ENCODE data around the gene MCTP1.

The MCTP1 gene

GRCh38 chr5:95111141-95111540 lies 173.8 kb downstream of the MCTP1 start:
- H3K9me3 ChIP-seq (ENCODE audit: control insufficient read depth in 1 of 2, low read length in 2 of 2) = no peaks in the 10 kb centered on the region
- H3K27me3 ChIP-seq (ENCODE audit: low read depth, low read length) = no peaks in the 10 kb centered on the region
- H3K4me3 ChIP-seq (ENCODE audit: low read depth in 1 of 2, low read length in 2 of 2) = no peak overlapping the region
- no peaks in the 10 kb centered on the region for H3K36me3 ChIP-seq (ENCODE audit: control insufficient read depth in 1 of 2, insufficient read depth in 2 of 2, low read length in 2 of 2)
- no peaks in the 10 kb centered on the region for H3K4me1 ChIP-seq (ENCODE audit: control insufficient read depth in 1 of 2, insufficient read depth in 2 of 2, low read length in 2 of 2)
- H3K27ac ChIP-seq (ENCODE audit: low read length) = no peak overlapping the region

DNA sequence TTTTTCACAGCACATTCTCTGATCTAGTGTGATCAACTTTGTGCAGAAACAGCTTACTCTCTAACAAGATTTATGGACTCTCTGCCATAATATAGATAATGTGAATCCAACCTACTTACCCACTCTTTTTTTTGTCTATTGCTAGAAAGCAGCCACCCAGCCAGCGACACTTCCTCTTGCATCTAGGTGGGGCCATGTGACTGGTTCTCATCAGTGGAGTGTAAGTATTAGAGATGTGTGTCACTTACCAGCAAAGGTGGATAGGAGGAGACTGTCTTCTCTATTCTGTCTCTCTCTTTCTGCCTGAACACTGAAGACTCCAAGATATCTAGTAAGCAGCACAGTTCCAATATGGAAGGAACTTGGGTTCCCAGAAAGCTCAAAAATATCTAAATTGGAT lies 174.8 kb downstream of the MCTP1 start:
- Histone ChIP-seq H3K4me1 (ENCODE audit: control insufficient read depth in 1 of 2, insufficient read depth in 2 of 2, low read length in 2 of 2) (no peaks in the 10 kb centered on the region), H3K27me3 (ENCODE audit: low read depth, low read length) (no peaks in the 10 kb centered on the region), H3K4me3 (ENCODE audit: low read depth in 1 of 2, low read length in 2 of 2) (no peak overlapping the region), H3K9me3 (ENCODE audit: control insufficient read depth in 1 of 2, low read length in 2 of 2) (no peaks in the 10 kb centered on the region), H3K27ac (ENCODE audit: low read length) (no peak overlapping the region), H3K36me3 (ENCODE audit: control insufficient read depth in 1 of 2, insufficient read depth in 2 of 2, low read length in 2 of 2) (no peaks in the 10 kb centered on the region)

DNA sequence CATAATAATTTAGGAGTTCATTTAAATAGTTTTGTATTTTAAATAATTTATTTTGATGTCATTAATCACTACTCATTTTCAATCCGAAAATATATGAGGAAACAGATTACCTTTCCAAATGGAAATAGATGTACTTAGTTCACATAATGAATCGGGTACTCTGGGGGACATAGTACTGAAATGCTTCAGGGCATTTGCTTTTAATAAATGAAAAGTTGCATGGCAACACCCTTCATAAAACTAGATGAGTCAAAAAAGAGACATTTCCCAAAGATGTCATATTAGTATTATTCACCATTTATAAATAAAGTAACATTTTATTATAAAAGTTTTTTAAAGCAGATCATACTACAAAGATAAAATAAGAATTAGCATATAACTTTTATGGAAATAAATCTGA lies 177.8 kb downstream of the MCTP1 start:
- H3K4me1 ChIP-seq (ENCODE audit: control insufficient read depth in 1 of 2, insufficient read depth in 2 of 2, low read length in 2 of 2) = no peaks in the 10 kb centered on the region
- H3K36me3 ChIP-seq (ENCODE audit: control insufficient read depth in 1 of 2, insufficient read depth in 2 of 2, low read length in 2 of 2) = no peaks in the 10 kb centered on the region
- no peak overlapping the region for H3K27ac ChIP-seq (ENCODE audit: low read length)
- no peaks in the 10 kb centered on the region for H3K9me3 ChIP-seq (ENCODE audit: control insufficient read depth in 1 of 2, low read length in 2 of 2)
- H3K4me3 ChIP-seq (ENCODE audit: low read depth in 1 of 2, low read length in 2 of 2) = no peak overlapping the region
- H3K27me3 ChIP-seq (ENCODE audit: low read depth, low read length) = no peaks in the 10 kb centered on the region

GRCh38 chr5:95105638-95106037 lies 179.3 kb downstream of the MCTP1 start:
- no peak overlapping the region for H3K27ac ChIP-seq (ENCODE audit: low read length)
- no peaks in the 10 kb centered on the region for H3K36me3 ChIP-seq (ENCODE audit: control insufficient read depth in 1 of 2, insufficient read depth in 2 of 2, low read length in 2 of 2)
- H3K9me3 ChIP-seq (ENCODE audit: control insufficient read depth in 1 of 2, low read length in 2 of 2) = no peaks in the 10 kb centered on the region
- H3K4me1 ChIP-seq (ENCODE audit: control insufficient read depth in 1 of 2, insufficient read depth in 2 of 2, low read length in 2 of 2) = no peaks in the 10 kb centered on the region
- no peaks in the 10 kb centered on the region for H3K27me3 ChIP-seq (ENCODE audit: low read depth, low read length)
- H3K4me3 ChIP-seq (ENCODE audit: low read depth in 1 of 2, low read length in 2 of 2) = no peak overlapping the region

- no peaks in the 10 kb centered on the region for H3K4me1 ChIP-seq (ENCODE audit: control insufficient read depth in 1 of 2, insufficient read depth in 2 of 2, low read length in 2 of 2)
- no peak overlapping the region for H3K4me3 ChIP-seq (ENCODE audit: low read depth in 1 of 2, low read length in 2 of 2)
- no peaks in the 10 kb centered on the region for H3K36me3 ChIP-seq (ENCODE audit: control insufficient read depth in 1 of 2, insufficient read depth in 2 of 2, low read length in 2 of 2)
Measured at GRCh38 chr5:95102687-95103086, 182.2 kb downstream of the MCTP1 start.

GRCh38 chr5:95102080-95102479 lies 182.8 kb downstream of the MCTP1 start:
- H3K4me3 ChIP-seq (ENCODE audit: low read depth in 1 of 2, low read length in 2 of 2) = no peak overlapping the region
- no peaks in the 10 kb centered on the region for H3K9me3 ChIP-seq (ENCODE audit: control insufficient read depth in 1 of 2, low read length in 2 of 2)
- H3K36me3 ChIP-seq (ENCODE audit: control insufficient read depth in 1 of 2, insufficient read depth in 2 of 2, low read length in 2 of 2) = no peaks in the 10 kb centered on the region
- H3K27ac ChIP-seq (ENCODE audit: low read length) = no peak overlapping the region
- H3K27me3 ChIP-seq (ENCODE audit: low read depth, low read length) = no peaks in the 10 kb centered on the region
- no peaks in the 10 kb centered on the region for H3K4me1 ChIP-seq (ENCODE audit: control insufficient read depth in 1 of 2, insufficient read depth in 2 of 2, low read length in 2 of 2)

More at GRCh38 chr5:95102687-95103086, 182.2 kb downstream of the MCTP1 start:
- Histone ChIP-seq H3K27ac (ENCODE audit: low read length) (no peak overlapping the region), H3K27me3 (ENCODE audit: low read depth, low read length) (no peaks in the 10 kb centered on the region), H3K9me3 (ENCODE audit: control insufficient read depth in 1 of 2, low read length in 2 of 2) (no peaks in the 10 kb centered on the region)

DNA sequence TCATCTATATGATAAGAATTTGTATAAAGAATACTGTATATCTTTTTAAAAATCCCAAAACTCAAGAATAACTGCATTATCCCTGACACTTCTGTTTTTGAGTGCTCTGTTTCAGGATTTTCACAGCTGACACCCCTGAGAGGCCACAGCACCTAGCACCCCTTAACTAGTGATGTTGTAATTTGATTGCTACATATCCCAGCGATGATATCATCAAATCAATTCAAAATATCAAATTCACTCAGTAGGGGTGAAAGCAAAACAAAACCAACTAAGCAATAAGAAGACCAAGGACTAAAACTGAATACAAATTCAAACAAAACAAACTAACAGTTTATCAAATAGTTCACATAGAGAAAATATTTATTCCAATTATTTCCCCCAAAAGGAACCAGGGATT lies 184.3 kb downstream of the MCTP1 start:
- H3K9me3 ChIP-seq (ENCODE audit: control insufficient read depth in 1 of 2, low read length in 2 of 2) = no peaks in the 10 kb centered on the region
- H3K4me1 ChIP-seq (ENCODE audit: control insufficient read depth in 1 of 2, insufficient read depth in 2 of 2, low read length in 2 of 2) = no peaks in the 10 kb centered on the region
- no peaks in the 10 kb centered on the region for H3K27me3 ChIP-seq (ENCODE audit: low read depth, low read length)
- no peak overlapping the region for H3K4me3 ChIP-seq (ENCODE audit: low read depth in 1 of 2, low read length in 2 of 2)
- no peak overlapping the region for H3K27ac ChIP-seq (ENCODE audit: low read length)
- H3K36me3 ChIP-seq (ENCODE audit: control insufficient read depth in 1 of 2, insufficient read depth in 2 of 2, low read length in 2 of 2) = no peaks in the 10 kb centered on the region

- no peaks in the 10 kb centered on the region for H3K4me1 ChIP-seq (ENCODE audit: control insufficient read depth in 1 of 2, insufficient read depth in 2 of 2, low read length in 2 of 2)
Measured at GRCh38 chr5:95098012-95098411, 186.9 kb downstream of the MCTP1 start.

DNA sequence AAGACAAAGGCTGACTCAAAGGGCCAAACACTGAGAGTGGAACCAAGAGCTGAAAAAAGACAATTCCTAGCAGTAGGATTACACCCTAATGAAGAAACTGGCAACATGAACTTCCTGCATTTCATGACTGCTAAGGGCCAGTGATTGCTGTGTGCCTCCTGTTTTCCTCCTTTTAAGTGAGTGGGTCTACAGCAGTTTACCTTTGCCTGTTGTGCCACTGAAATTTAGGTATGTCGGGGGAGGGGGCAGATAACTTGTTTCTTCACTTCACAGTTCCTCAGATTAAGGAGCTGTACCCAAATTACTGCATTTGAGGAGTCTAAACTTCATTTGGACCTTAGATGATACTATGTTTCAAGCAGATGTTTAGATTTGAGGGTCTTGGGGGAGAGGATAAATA lies 191.7 kb downstream of the MCTP1 start:
- H3K36me3 ChIP-seq (ENCODE audit: control insufficient read depth in 1 of 2, insufficient read depth in 2 of 2, low read length in 2 of 2) = no peaks in the 10 kb centered on the region
- H3K27ac ChIP-seq (ENCODE audit: low read length) = no peak overlapping the region
- H3K4me3 ChIP-seq (ENCODE audit: low read depth in 1 of 2, low read length in 2 of 2) = no peak overlapping the region
- H3K27me3 ChIP-seq (ENCODE audit: low read depth, low read length) = no peaks in the 10 kb centered on the region
- no peaks in the 10 kb centered on the region for H3K9me3 ChIP-seq (ENCODE audit: control insufficient read depth in 1 of 2, low read length in 2 of 2)
- no peaks in the 10 kb centered on the region for H3K4me1 ChIP-seq (ENCODE audit: control insufficient read depth in 1 of 2, insufficient read depth in 2 of 2, low read length in 2 of 2)

More at GRCh38 chr5:95098012-95098411, 186.9 kb downstream of the MCTP1 start:
- H3K36me3 ChIP-seq (ENCODE audit: control insufficient read depth in 1 of 2, insufficient read depth in 2 of 2, low read length in 2 of 2) = no peaks in the 10 kb centered on the region
- H3K9me3 ChIP-seq (ENCODE audit: control insufficient read depth in 1 of 2, low read length in 2 of 2) = no peaks in the 10 kb centered on the region
- H3K27me3 ChIP-seq (ENCODE audit: low read depth, low read length) = no peaks in the 10 kb centered on the region
- no peak overlapping the region for H3K4me3 ChIP-seq (ENCODE audit: low read depth in 1 of 2, low read length in 2 of 2)
- no peak overlapping the region for H3K27ac ChIP-seq (ENCODE audit: low read length)

- Histone ChIP-seq H3K9me3 (ENCODE audit: control insufficient read depth in 1 of 2, low read length in 2 of 2) (no peaks in the 10 kb centered on the region), H3K4me3 (ENCODE audit: low read depth in 1 of 2, low read length in 2 of 2) (no peak overlapping the region), H3K4me1 (ENCODE audit: control insufficient read depth in 1 of 2, insufficient read depth in 2 of 2, low read length in 2 of 2) (no peaks in the 10 kb centered on the region), H3K27me3 (ENCODE audit: low read depth, low read length) (no peaks in the 10 kb centered on the region), H3K27ac (ENCODE audit: low read length) (no peak overlapping the region), H3K36me3 (ENCODE audit: control insufficient read depth in 1 of 2, insufficient read depth in 2 of 2, low read length in 2 of 2) (no peaks in the 10 kb centered on the region)
Measured at GRCh38 chr5:95090774-95091173, 194.1 kb downstream of the MCTP1 start.

DNA sequence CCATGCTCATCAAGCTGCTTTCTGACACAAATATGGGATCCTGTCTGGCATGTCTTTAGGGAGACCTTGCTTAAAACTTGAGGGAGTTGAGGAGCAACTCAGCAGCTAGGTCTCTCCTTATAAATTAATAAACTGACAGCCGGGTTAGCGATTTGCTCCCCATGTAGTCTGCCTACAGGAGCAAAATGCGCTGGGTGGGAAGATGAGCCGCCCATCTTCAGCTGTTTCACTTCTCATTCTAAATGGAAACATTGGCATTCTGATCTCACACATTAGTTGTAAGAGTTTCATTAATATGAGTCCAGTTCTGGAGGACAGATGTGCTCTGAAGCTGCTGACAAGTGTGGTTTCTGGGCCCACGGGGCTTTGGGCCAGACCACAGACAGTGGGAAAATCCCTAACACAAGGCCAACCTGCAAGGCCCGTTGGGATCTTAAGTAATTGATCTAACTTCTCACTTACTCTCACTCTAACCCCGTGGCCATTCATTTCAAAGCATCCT lies 197.0 kb downstream of the MCTP1 start:
- Histone ChIP-seq H3K27ac (ENCODE audit: low read length) (peak overlapping the region; percentile 11), H3K9me3 (ENCODE audit: control insufficient read depth in 1 of 2, low read length in 2 of 2) (no peaks in the 10 kb centered on the region), H3K4me1 (ENCODE audit: control insufficient read depth in 1 of 2, insufficient read depth in 2 of 2, low read length in 2 of 2) (no peaks in the 10 kb centered on the region), H3K4me3 (ENCODE audit: low read depth in 1 of 2, low read length in 2 of 2) (no peak overlapping the region), H3K27me3 (ENCODE audit: low read depth, low read length) (no peaks in the 10 kb centered on the region), H3K36me3 (ENCODE audit: control insufficient read depth in 1 of 2, insufficient read depth in 2 of 2, low read length in 2 of 2) (no peaks in the 10 kb centered on the region)

All from muscle layer of duodenum (tissue), 2 donors.